T-helper 1 cell (primary cell): ENCODE results near the gene PCDHAC1.
"Not testable (repeated sequence)": the region's sequence is repeated elsewhere in the genome, so short reads cannot be mapped to it uniquely, and the experiment has no call there.

Experiments
- DNase-seq, 5 donors: peaks; one replicate each; pipeline ENCODE4 v3.0.0-alpha.2; 2012 to 2020
- total RNA-seq, 4 donors: gene quantifications; one replicate each; lab custom pipeline; 2026; lab: John Stamatoyannopoulos, UW

The PCDHAC1 gene
- total RNA-seq, result 0 reads per million in 4 donors

- DNase-seq, result no peak
Measured at GRCh38 chr5:140925806-140926442, at the start of gene PCDHAC1. TSS of gene PCDHAC1 (plus strand) at chr5:140926299. CDS start at chr5:140926893, 594 bp downstream.

- DNase-seq, result not testable (repeated sequence)
Measured at GRCh38 chr5:140876541-140877261, 49.4 kb upstream of the PCDHAC1 start.

GRCh38 chr5:140877262-140877581, 48.9 kb upstream of the PCDHAC1 start:
- no peak for DNase-seq

GRCh38 chr5:140881889-140882590, 44.1 kb upstream of the PCDHAC1 start, which contains the start of gene PCDHA13:
TSS of gene PCDHA13 (plus strand) at chr5:140882124. CDS start at chr5:140882269, 145 bp downstream.
- DNase-seq, result no peak

GRCh38 chr5:140882591-140882899, 43.6 kb upstream of the PCDHAC1 start:
- DNase-seq, result no peak

GRCh38 chr5:140883373-140883772, 42.7 kb upstream of the PCDHAC1 start:
- no peak for DNase-seq

- no peak for DNase-seq
Measured at GRCh38 chr5:140883927-140884697, 42.0 kb upstream of the PCDHAC1 start.

GRCh38 chr5:140916325-140916724, 9.8 kb upstream of the PCDHAC1 start:
- no peak for DNase-seq

- DNase-seq, result no peak
Measured at GRCh38 chr5:140923601-140924000, 2.5 kb upstream of the PCDHAC1 start.

- DNase-seq, result peak in 2 of 5 donors; percentile 10 to 16
Measured at GRCh38 chr5:140926443-140927227, 536 bp downstream of the PCDHAC1 start.

GRCh38 chr5:140927228-140927573, 1.1 kb downstream of the PCDHAC1 start:
- DNase-seq, result no peak

GRCh38 chr5:140934964-140935606, 9.0 kb downstream of the PCDHAC1 start:
- DNase-seq, result no peak

- no peak for DNase-seq
Measured at GRCh38 chr5:140946578-140946977, 20.5 kb downstream of the PCDHAC1 start.

GRCh38 chr5:140951636-140952035, 25.5 kb downstream of the PCDHAC1 start:
- no peak for DNase-seq

- DNase-seq, result no peak
Measured at GRCh38 chr5:140953234-140953633, 27.1 kb downstream of the PCDHAC1 start.

GRCh38 chr5:140962190-140962589, 36.1 kb downstream of the PCDHAC1 start:
- no peak for DNase-seq

GRCh38 chr5:140964356-140964755, 38.3 kb downstream of the PCDHAC1 start:
- DNase-seq, result no peak

- no peak for DNase-seq
Measured at GRCh38 chr5:140965905-140966292, 39.8 kb downstream of the PCDHAC1 start.

- DNase-seq, result no peak
Measured at GRCh38 chr5:140966293-140967225, 40.5 kb downstream of the PCDHAC1 start, which contains the start of gene PCDHAC2. TSS of gene PCDHAC2 (plus strand) at chr5:140966476. CDS start at chr5:140966767, 291 bp downstream.

- no peak for DNase-seq
Measured at GRCh38 chr5:140967226-140967893, 41.3 kb downstream of the PCDHAC1 start.
